Renal cortical epithelial cell (primary cell): Measurements from ENCODE around the gene GAK. TPM values are rescaled to one million over a fixed set of nuclear protein-coding genes. Genes with fewer than 3 reads are reported as not detected.

ENCODE experiments used
- DNase-seq: peaks from one replicate; pipeline ENCODE4 v3.0.0-alpha.2; 2011; ENCODE audit warnings: low read depth
- total RNA-seq: library from RNA; depleted of rRNA; stranded (reverse); fragments of >200 nt; gene quantifications from 2 replicates; pipeline ENCODE4 v1.2.3, GENCODE V29; 2014

The GAK gene
- total RNA-seq, 1 donor from 2014 or later, result 78.6 TPM

GRCh38 chr4:872241-872981 is 59.7 kb downstream of the GAK start:
- no peak for DNase-seq

- no peak for DNase-seq
These were observed 60.6 kb downstream of the GAK start for GRCh38 chr4:871484-871883.

GRCh38 chr4:870951-871350 is 61.2 kb downstream of the GAK start:
- no peak for DNase-seq

- DNase-seq, result no peak
These were observed 62.3 kb downstream of the GAK start for GRCh38 chr4:869776-870175.

GRCh38 chr4:868421-868820 is 63.7 kb downstream of the GAK start:
- DNase-seq, result no peak

- no peak for DNase-seq
These were observed 64.4 kb downstream of the GAK start for GRCh38 chr4:867526-868250.

GRCh38 chr4:866761-867390 is 65.2 kb downstream of the GAK start:
- DNase-seq, result no peak

- DNase-seq, result no peak
These were observed 65.9 kb downstream of the GAK start for GRCh38 chr4:866068-866760.

- DNase-seq, result no peak
These were observed 66.5 kb downstream of the GAK start for GRCh38 chr4:865572-865971.

GRCh38 chr4:865121-865465 is 67.0 kb downstream of the GAK start:
- DNase-seq, result no peak

GRCh38 chr4:864456-865120 is 67.5 kb downstream of the GAK start:
- DNase-seq, result no peak

GRCh38 chr4:860561-860960 is 71.6 kb downstream of the GAK start:
- no peak for DNase-seq

- DNase-seq, result no peak
These were observed 72.6 kb downstream of the GAK start for GRCh38 chr4:859496-859895.

GRCh38 chr4:858831-859451 is 73.2 kb downstream of the GAK start:
- DNase-seq, result no peak

GRCh38 chr4:858041-858481 is 74.1 kb downstream of the GAK start:
- DNase-seq, result no peak

- no peak for DNase-seq
These were observed 74.7 kb downstream of the GAK start for GRCh38 chr4:857461-857860.

- DNase-seq, result no peak
These were observed 75.8 kb downstream of the GAK start for GRCh38 chr4:856225-856901.

GRCh38 chr4:855880-856224 is 76.3 kb downstream of the GAK start:
- no peak for DNase-seq

GRCh38 chr4:854356-854755 is 77.8 kb downstream of the GAK start:
- DNase-seq, result no peak

- DNase-seq, result no peak
These were observed 78.7 kb downstream of the GAK start for GRCh38 chr4:853416-853781.
